BJ (cell line): ENCODE data around the gene CRYZL1. TPM values are rescaled to one million over a fixed set of nuclear protein-coding genes. Genes with fewer than 3 reads are reported as not detected.
"Not testable (repeated sequence)": the region's sequence is repeated elsewhere in the genome, so short reads cannot be mapped to it uniquely, and the experiment has no call there.

ENCODE experiments used
- CTCF ChIA-PET: fragments of 350-600 bp; formaldehyde crosslinking; extraction: SDS; loops from one replicate; lab custom pipeline; 2021; ENCODE audit warnings: antibody characterized with exemption, inconsistent platforms; lab: Yijun Ruan, JAX
- POLR2A ChIA-PET: fragments of 300-600 bp; sonication (Branson Sonifier 250); formaldehyde crosslinking; extraction: SDS; loops from one replicate; lab custom pipeline; 2021; ENCODE audit warnings: antibody characterized with exemption; lab: Charles Lee
- DNase-seq: peaks from one replicate; pipeline ENCODE4 v3.0.0-alpha.2; 2011; ENCODE audit warnings: low read depth
- H3K27me3 ChIP-seq: 2 replicates; pipeline ENCODE4 v1.6.0; 2011; ENCODE audit warnings: low read length; ENCODE audit not compliant: control insufficient read depth, insufficient read depth
- H3K36me3 ChIP-seq: 2 replicates; pipeline ENCODE4 v1.5.1; 2011; ENCODE audit warnings: low read length; ENCODE audit not compliant: control insufficient read depth, insufficient read depth
- H3K4me3 ChIP-seq: 2 replicates; pipeline ENCODE4 v1.5.1; 2011; ENCODE audit warnings: low read depth, mild to moderate bottlenecking, control low read depth, low read length
- CTCF ChIP-seq: IDR thresholded peaks from 2 replicates; pipeline ENCODE4 v1.5.1; 2011; ENCODE audit warnings: low read depth, mild to moderate bottlenecking, control low read depth, inconsistent platforms, low read length, moderate library complexity; ENCODE audit not compliant: insufficient read depth
- polyA plus RNA-seq: library from polyadenylated mRNA; depleted of rRNA; stranded (reverse); fragments of >200 nt; gene quantifications from 2 replicates; pipeline ENCODE4 v1.2.3, GENCODE V29; 2011

CRYZL1 gene
- polyA plus RNA-seq, 1 experiment: 21.2 TPM

- ChIA-PET CTCF (no interaction called here), POLR2A (no interaction called here)
- no peak for DNase-seq
- Histone ChIP-seq H3K4me3 (peak overlapping the region; percentile 77), H3K27me3 (no peaks in the 10 kb centered on the region), H3K36me3 (no peaks in the 10 kb centered on the region)
- TF ChIP-seq CTCF: no peak
Measured at GRCh38 chr21:33640697-33641351, 717 bp downstream of the CRYZL1 start.

- ChIA-PET CTCF (no interaction called here), POLR2A (no interaction called here)
- Histone ChIP-seq H3K36me3 (no peaks in the 10 kb centered on the region), H3K27me3 (no peaks in the 10 kb centered on the region), H3K4me3 (no peak overlapping the region)
- no peak for DNase-seq
- TF ChIP-seq CTCF: no peak
Measured at GRCh38 chr21:33634254-33634653, 7.3 kb downstream of the CRYZL1 start.

- DNase-seq, H3K4me3 ChIP-seq, H3K36me3 ChIP-seq, POLR2A ChIA-PET, H3K27me3 ChIP-seq: not testable (repeated sequence)
- CTCF ChIA-PET: interaction anchor here (1.2 to 2.7 kb wide), 2 partner anchors 20 to 21 kb away, joined by 3 to 15 read pairs; no protein-coding TSS in a partner anchor
Measured at GRCh38 chr21:33626151-33626550, 15.4 kb downstream of the CRYZL1 start.

GRCh38 chr21:33622253-33622652, 19.3 kb downstream of the CRYZL1 start:
- H3K27me3 ChIP-seq: no peaks in the 10 kb centered on the region
- no peak overlapping the region for H3K4me3 ChIP-seq
- TF ChIP-seq CTCF: no peak
- H3K36me3 ChIP-seq: peaks cover 2% of the 10 kb centered on the region
- no peak for DNase-seq
- CTCF ChIA-PET: interaction anchor here (1.9 kb wide), 1 partner anchor 16 kb away, joined by 5 read pairs; no protein-coding TSS in a partner anchor
- POLR2A ChIA-PET: no interaction called here

GRCh38 chr21:33619726-33620125, 21.8 kb downstream of the CRYZL1 start:
- no peak for TF ChIP-seq CTCF
- H3K27me3 ChIP-seq: no peaks in the 10 kb centered on the region
- ChIA-PET CTCF (interaction anchor here (0.6 kb wide), 2 partner anchors 292 to 1052 kb away, joined by 3 read pairs; no protein-coding TSS in a partner anchor), POLR2A (no interaction called here)
- no peak for DNase-seq
- H3K36me3 ChIP-seq: peaks cover 2% of the 10 kb centered on the region
- no peak overlapping the region for H3K4me3 ChIP-seq
